ENCODE data around the gene ROGDI. TPM values are rescaled to one million over a fixed set of nuclear protein-coding genes. Genes with fewer than 3 reads are reported as not detected.

ROGDI gene
- total and polyA plus RNA-seq, 2 of the 13 experiments (the other 11 are each of a cell fraction or from before 2014, with no cell fraction given) = 19.2 to 42.1 TPM

DNA sequence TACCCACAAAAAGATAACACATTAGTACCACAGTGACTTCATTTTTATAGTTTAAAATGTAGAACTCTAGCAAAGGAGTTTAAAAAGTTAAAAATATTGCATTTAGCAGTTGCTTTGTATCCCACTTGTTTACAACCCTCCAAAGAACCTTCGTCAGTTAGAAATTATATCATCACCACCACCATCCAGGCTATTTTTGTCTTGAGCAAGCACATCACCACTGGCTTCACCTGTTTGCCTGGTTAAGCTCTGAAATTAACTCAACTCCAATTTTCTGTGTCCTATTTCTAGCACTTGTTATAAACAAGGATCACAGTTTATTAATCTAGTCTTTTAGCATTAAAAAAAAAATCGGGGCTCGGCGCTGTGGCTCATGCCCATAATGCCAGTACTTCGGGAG, 38.6 kb upstream of the ROGDI start:
- no peak for TF ChIP-seq ZNF383 (CRISPR knock-in tag; IDR thresholded peaks at IDR 0.05; ENCODE audit: borderline replicate concordance)
- TF ChIP-seq, protein P1, sequence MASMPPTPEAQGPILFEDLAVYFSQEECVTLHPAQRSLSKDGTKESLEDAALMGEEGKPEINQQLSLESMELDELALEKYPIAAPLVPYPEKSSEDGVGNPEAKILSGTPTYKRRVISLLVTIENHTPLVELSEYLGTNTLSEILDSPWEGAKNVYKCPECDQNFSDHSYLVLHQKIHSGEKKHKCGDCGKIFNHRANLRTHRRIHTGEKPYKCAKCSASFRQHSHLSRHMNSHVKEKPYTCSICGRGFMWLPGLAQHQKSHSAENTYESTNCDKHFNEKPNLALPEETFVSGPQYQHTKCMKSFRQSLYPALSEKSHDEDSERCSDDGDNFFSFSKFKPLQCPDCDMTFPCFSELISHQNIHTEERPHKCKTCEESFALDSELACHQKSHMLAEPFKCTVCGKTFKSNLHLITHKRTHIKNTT (CRISPR knock-in tag; IDR thresholded peaks at IDR 0.05) = no peak
- TF ChIP-seq POGZ (CRISPR knock-in tag; IDR thresholded peaks at IDR 0.05) = no peak
- TF ChIP-seq, protein P2, sequence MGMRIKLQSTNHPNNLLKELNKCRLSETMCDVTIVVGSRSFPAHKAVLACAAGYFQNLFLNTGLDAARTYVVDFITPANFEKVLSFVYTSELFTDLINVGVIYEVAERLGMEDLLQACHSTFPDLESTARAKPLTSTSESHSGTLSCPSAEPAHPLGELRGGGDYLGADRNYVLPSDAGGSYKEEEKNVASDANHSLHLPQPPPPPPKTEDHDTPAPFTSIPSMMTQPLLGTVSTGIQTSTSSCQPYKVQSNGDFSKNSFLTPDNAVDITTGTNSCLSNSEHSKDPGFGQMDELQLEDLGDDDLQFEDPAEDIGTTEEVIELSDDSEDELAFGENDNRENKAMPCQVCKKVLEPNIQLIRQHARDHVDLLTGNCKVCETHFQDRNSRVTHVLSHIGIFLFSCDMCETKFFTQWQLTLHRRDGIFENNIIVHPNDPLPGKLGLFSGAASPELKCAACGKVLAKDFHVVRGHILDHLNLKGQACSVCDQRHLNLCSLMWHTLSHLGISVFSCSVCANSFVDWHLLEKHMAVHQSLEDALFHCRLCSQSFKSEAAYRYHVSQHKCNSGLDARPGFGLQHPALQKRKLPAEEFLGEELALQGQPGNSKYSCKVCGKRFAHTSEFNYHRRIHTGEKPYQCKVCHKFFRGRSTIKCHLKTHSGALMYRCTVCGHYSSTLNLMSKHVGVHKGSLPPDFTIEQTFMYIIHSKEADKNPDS (CRISPR knock-in tag; IDR thresholded peaks at IDR 0.05) = no peak
- TF ChIP-seq, protein P3, sequence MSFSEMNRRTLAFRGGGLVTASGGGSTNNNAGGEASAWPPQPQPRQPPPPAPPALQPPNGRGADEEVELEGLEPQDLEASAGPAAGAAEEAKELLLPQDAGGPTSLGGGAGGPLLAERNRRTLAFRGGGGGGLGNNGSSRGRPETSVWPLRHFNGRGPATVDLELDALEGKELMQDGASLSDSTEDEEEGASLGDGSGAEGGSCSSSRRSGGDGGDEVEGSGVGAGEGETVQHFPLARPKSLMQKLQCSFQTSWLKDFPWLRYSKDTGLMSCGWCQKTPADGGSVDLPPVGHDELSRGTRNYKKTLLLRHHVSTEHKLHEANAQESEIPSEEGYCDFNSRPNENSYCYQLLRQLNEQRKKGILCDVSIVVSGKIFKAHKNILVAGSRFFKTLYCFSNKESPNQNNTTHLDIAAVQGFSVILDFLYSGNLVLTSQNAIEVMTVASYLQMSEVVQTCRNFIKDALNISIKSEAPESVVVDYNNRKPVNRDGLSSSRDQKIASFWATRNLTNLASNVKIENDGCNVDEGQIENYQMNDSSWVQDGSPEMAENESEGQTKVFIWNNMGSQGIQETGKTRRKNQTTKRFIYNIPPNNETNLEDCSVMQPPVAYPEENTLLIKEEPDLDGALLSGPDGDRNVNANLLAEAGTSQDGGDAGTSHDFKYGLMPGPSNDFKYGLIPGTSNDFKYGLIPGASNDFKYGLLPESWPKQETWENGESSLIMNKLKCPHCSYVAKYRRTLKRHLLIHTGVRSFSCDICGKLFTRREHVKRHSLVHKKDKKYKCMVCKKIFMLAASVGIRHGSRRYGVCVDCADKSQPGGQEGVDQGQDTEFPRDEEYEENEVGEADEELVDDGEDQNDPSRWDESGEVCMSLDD (CRISPR knock-in tag; IDR thresholded peaks at IDR 0.05; ENCODE audit: borderline replicate concordance) = no peak
- in situ Hi-C loops (cut with HindIII; ENCODE audit: extremely low pct_ligation_motif_present, low pct_unique_long_range_greater_than_20kb) (no loop called here), intact Hi-C loops (cut with micrococcal nuclease; ENCODE audit: unreplicated experiment) (no loop called here)
- Histone ChIP-seq H3K4me1 (ENCODE audit: insufficient read depth, low read length) (peaks cover 16% of the 10 kb centered on the region), H3K4me3 (replicated peaks in 1 of 3; ENCODE audit: insufficient read depth in 1 of 3, low read depth in 2 of 3, low read length in 3 of 3) (no peak overlapping the region), H3K9me3 (ENCODE audit: low read length) (no peaks in the 10 kb centered on the region), H2AFZ (ENCODE audit: low read length) (no peak overlapping the region), H3K27me3 (ENCODE audit: control insufficient read depth in 1 of 2, insufficient read depth in 2 of 2, low read length in 2 of 2) (no peaks in the 10 kb centered on the region), H4K20me1 (ENCODE audit: insufficient read depth, low read length) (peaks cover 6% of the 10 kb centered on the region), H3K9ac (ENCODE audit: insufficient read depth, low read depth, low read length) (no peak overlapping the region), H3K36me3 (replicated peaks in 1 of 2; ENCODE audit: control insufficient read depth in 1 of 2, insufficient read depth in 2 of 2, low read length in 2 of 2) (peaks cover 14 to 63% of the 10 kb centered on the region in 2 experiments), H3K79me2 (ENCODE audit: insufficient read depth, low read length) (peaks cover 25% of the 10 kb centered on the region), H3K4me2 (ENCODE audit: low read depth, low read length) (no peak overlapping the region), H3K27ac (ENCODE audit: extremely low read length, insufficient read depth, low read length) (no peak overlapping the region)
- ATAC-seq (no peak), DNase-seq (ENCODE audit: low spot score) (no peak), FAIRE-seq (no peak)
- 78% methylated on average over 5 of the region's 5 CpGs for WGBS (ENCODE audit: low lambda C conversion rate)
- ChIA-PET POLR2A (no interaction called here), CTCF (ENCODE audit: low intra/inter-chr PET ratio, low total read pairs) (no interaction called here)
- no TSS peak for BruUV-seq (replicated peaks)
